Endothelial cell of umbilical vein (primary cell): ENCODE measurements around the gene CFD. TPM values are rescaled to one million over a fixed set of nuclear protein-coding genes. Genes with fewer than 3 reads are reported as not detected.

Source experiments
- BruUV-seq: library from RNA; stranded (reverse); fragments of 400-500 nt; replicated peaks from 2 replicates; lab custom pipeline; 2021; lab: Mats Ljungman, UMichigan
- CTCF ChIA-PET: fragments of 300-600, 350-600 bp; sonication (Branson Sonifier 250); formaldehyde crosslinking; loops from one replicate; lab custom pipeline; 2021; ENCODE audit warnings: antibody characterized with exemption, inconsistent platforms; lab: Charles Lee
- POLR2A ChIA-PET: fragments of 300-600, 350-600 bp; sonication (Branson Sonifier 250); formaldehyde crosslinking; loops from one replicate; lab custom pipeline; 2021; ENCODE audit warnings: antibody characterized with exemption, inconsistent platforms; lab: Charles Lee
- DNase-seq: peaks from one replicate; pipeline ENCODE4 v3.0.0-alpha.2; 2011; ENCODE audit warnings: low read depth, low spot score
- FAIRE-seq: peaks from 2 replicates; lab custom pipeline; 2011; peaks lifted over from hg19 to GRCh38; lab: Jason Lieb, UNC
- H2AFZ ChIP-seq: 2 replicates; pipeline ENCODE4 v1.6.0; 2012; ENCODE audit warnings: low read depth, low read length, control low read depth, inconsistent platforms
- H3K27ac ChIP-seq: 2 replicates; pipeline ENCODE4 v1.5.1; 2011; ENCODE audit warnings: low read depth, mild to moderate bottlenecking, control low read depth, low read length, moderate library complexity; ENCODE audit not compliant: insufficient read depth
- H3K27me3 ChIP-seq, 2 experiments: 2 replicates each; pipeline versions ENCODE4 v1.6.0 to v1.6.1; 2011; ENCODE audit warnings: low read length in 2 of 2, mixed read lengths in 1 of 2; ENCODE audit not compliant: control insufficient read depth in 2 of 2, insufficient read depth in 2 of 2
- H3K36me3 ChIP-seq, 2 experiments: 2 replicates in 1 of 2; 3 replicates in 1 of 2; pipeline ENCODE4 v1.5.1; 2011; ENCODE audit warnings: low read length in 2 of 2, mild to moderate bottlenecking in 1 of 2, moderate library complexity in 1 of 2; ENCODE audit not compliant: control insufficient read depth in 2 of 2, insufficient read depth in 2 of 2; ENCODE audit errors: extremely low read depth in 1 of 2
- H3K4me1 ChIP-seq: 3 replicates; pipeline ENCODE4 v1.5.1; 2011; ENCODE audit warnings: mild to moderate bottlenecking, low read length; ENCODE audit not compliant: control insufficient read depth, insufficient read depth; ENCODE audit errors: extremely low read depth
- H3K4me2 ChIP-seq: 2 replicates; pipeline ENCODE4 v1.6.1; 2011; ENCODE audit warnings: low read length, control low read depth, mixed read lengths; ENCODE audit not compliant: insufficient read depth
- H3K4me3 ChIP-seq, 3 experiments: fragments of 200-600 bp in 1 of 3; sonication (generic), shearing (Covaris generic) in 1 of 3; replicated peaks in 1 of 3; 2 replicates each; pipeline ENCODE4 v1.5.1; 2011 to 2016; ENCODE audit warnings: control low read depth in 3 of 3, low read length in 3 of 3, mild to moderate bottlenecking in 2 of 3, inconsistent platforms in 1 of 3, low read depth in 1 of 3, moderate library complexity in 1 of 3; ENCODE audit not compliant: insufficient read depth in 1 of 3
- H3K79me2 ChIP-seq: 2 replicates; pipeline ENCODE4 v1.6.0; 2012; ENCODE audit warnings: low read length, inconsistent platforms; ENCODE audit not compliant: control insufficient read depth, insufficient read depth
- H3K9ac ChIP-seq: replicated peaks from 2 replicates; pipeline ENCODE3; 2011; ENCODE audit warnings: low read length, control low read depth; ENCODE audit not compliant: insufficient read depth; ENCODE audit errors: extremely low read depth
- H3K9me1 ChIP-seq: replicated peaks from 3 replicates; pipeline ENCODE4 v1.6.0; 2011; ENCODE audit warnings: mild to moderate bottlenecking, low read length; ENCODE audit not compliant: control insufficient read depth, insufficient read depth; ENCODE audit errors: extremely low read depth
- H3K9me3 ChIP-seq: replicated peaks from 2 replicates; pipeline ENCODE4 v1.5.1; 2012; ENCODE audit warnings: low read length, inconsistent platforms; ENCODE audit not compliant: control insufficient read depth, insufficient read depth
- H4K20me1 ChIP-seq: replicated peaks from 2 replicates; pipeline ENCODE3; 2011; ENCODE audit warnings: mild to moderate bottlenecking, low read length; ENCODE audit not compliant: control insufficient read depth, insufficient read depth; ENCODE audit errors: extremely low read depth
- EZH2 ChIP-seq: IDR thresholded peaks from 2 replicates; pipeline ENCODE4 v1.6.1; 2012; ENCODE audit warnings: borderline replicate concordance, low read depth, mild to moderate bottlenecking, moderate library complexity, low read length, inconsistent platforms; ENCODE audit not compliant: severe bottlenecking
- FOS ChIP-seq: IDR thresholded peaks from 2 replicates; pipeline ENCODE4 v1.6.1; 2011; ENCODE audit warnings: mild to moderate bottlenecking, low read length, moderate library complexity, borderline replicate concordance; ENCODE audit not compliant: insufficient read depth
- GATA2 ChIP-seq: IDR thresholded peaks from 2 replicates; pipeline ENCODE4 v1.7.0; 2011; ENCODE audit warnings: low read depth, mild to moderate bottlenecking, moderate library complexity, mixed read lengths, low read length; ENCODE audit not compliant: insufficient read length, insufficient read depth
- JUN ChIP-seq: IDR thresholded peaks from 2 replicates; pipeline ENCODE4 v1.6.1; 2011; ENCODE audit warnings: borderline replicate concordance, low read depth; ENCODE audit not compliant: insufficient read length, insufficient read depth
- MYC ChIP-seq: IDR thresholded peaks from one replicate; pipeline ENCODE4 v1.6.1; 2011; ENCODE audit warnings: mild to moderate bottlenecking, low read depth, low read length
- POLR2A ChIP-seq: IDR thresholded peaks from 2 replicates; pipeline ENCODE4 v1.6.1; 2012; ENCODE audit warnings: low read depth, mild to moderate bottlenecking, control low read depth, low read length
- POLR2AphosphoS5 ChIP-seq: IDR thresholded peaks from 2 replicates; pipeline ENCODE4 v1.6.1; 2012; ENCODE audit warnings: low read depth, mild to moderate bottlenecking, control low read depth, low read length, moderate library complexity; ENCODE audit not compliant: insufficient read depth
- dilution Hi-C: fragments of 300-500 bp; cut with MboI; formaldehyde crosslinking; loops from one replicate; pipeline ENCODE4 v1.15.0; 2019; ENCODE audit warnings: low sequenced_read_pairs; ENCODE audit not compliant: extremely low pct_ligation_motif_present
- intact Hi-C: fragments of 100-400 bp; cut with micrococcal nuclease; formaldehyde crosslinking; loops from one replicate; pipeline ENCODE4 v1.10.0; 2022
- polyA plus RNA-seq, 4 experiments: library from polyadenylated mRNA; depleted of rRNA in 3 of 4; stranded (reverse) in 3 of 4; unstranded in 1 of 4; fragments of >200 nt; gene quantifications; 2 replicates each; pipeline versions ENCODE4 v1.2.1 to v1.2.3, GENCODE V29; 2011 to 2012; ENCODE audit warnings: missing spikeins in 1 of 4
- total RNA-seq: library from RNA; stranded (reverse); gene quantifications from 2 replicates; pipeline ENCODE4 v1.2.3, GENCODE V29; 2021
- TF ChIP-seq, protein P1 (sequence below), 2 donors: IDR thresholded peaks; 1 replicate in 1 of 2; 2 replicates in 1 of 2; pipeline ENCODE4 v1.5.1; 2011; ENCODE audit warnings: low read length in 2 of 2, mild to moderate bottlenecking in 2 of 2, moderate library complexity in 2 of 2, control low read depth in 1 of 2, inconsistent platforms in 1 of 2, low read depth in 1 of 2; ENCODE audit not compliant: insufficient read depth in 1 of 2; ENCODE audit errors: extremely low read depth in 1 of 2
- TF ChIP-seq, protein P2 (sequence below): IDR thresholded peaks from 2 replicates; pipeline ENCODE4 v1.6.1; 2011; ENCODE audit not compliant: insufficient read depth, insufficient read length

Gene CFD
- total and polyA plus RNA-seq, 2 donors (not counting 3 experiments of a cell fraction or from before 2014, with no cell fraction given), result 0.25 to 0.40 TPM

DNA sequence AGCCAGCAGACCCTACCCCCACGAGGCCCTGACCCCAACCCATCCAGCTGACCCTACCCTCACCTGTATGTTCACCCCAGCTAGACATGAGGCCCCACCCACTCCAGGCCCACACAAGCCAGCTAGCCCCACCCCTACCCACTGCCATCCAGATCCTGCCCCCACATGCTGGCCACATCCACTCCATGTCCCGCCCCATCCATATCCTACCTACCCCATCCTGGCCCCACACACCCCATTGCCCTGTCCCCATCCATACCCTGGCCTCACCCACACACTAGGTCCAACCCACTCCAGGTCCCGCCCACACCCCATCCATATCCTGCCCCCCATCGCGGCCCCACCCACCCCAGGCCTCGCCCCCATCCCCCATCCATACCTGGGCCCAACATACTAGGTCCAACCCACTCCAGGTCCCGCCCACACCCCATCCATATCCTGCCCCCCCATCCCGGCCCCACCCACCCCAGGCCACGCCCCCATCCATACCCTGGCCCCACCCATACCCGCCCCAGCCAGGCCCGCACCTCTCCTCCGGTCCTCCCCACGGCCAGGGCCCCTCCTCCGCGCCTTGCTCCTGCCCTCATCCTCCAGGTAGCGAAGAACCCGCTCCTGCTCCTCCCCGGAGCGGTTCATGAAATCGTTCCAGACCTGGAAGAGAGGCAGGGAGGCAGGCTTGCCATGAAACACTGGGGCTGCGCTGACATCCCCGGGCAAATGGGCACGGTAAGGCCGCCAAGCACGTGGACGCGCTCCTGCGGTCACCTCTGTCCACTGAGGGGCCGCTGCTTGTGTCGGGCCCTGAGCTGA, 41.0 kb downstream of the CFD start:
- POLR2A ChIA-PET, result no interaction called here

More for the DNA sequence above, 41.0 kb downstream of the CFD start:
- CTCF ChIA-PET, result interaction anchor here (0.5 kb wide), 1 partner anchor 155 kb away, joined by 3 read pairs; no protein-coding TSS in a partner anchor
- no peaks in the 10 kb centered on the region for H4K20me1 ChIP-seq
- no peak overlapping the region for H3K9ac ChIP-seq
- H3K4me2 ChIP-seq, result no peak overlapping the region
- no peak overlapping the region for H3K4me3 ChIP-seq
- H3K27me3 ChIP-seq, result no peaks in the 10 kb centered on the region
- H3K27ac ChIP-seq, result no peak overlapping the region
- H3K9me1 ChIP-seq, result no peaks in the 10 kb centered on the region
- H3K36me3 ChIP-seq, result peaks cover 0 to 11% of the 10 kb centered on the region in 2 experiments
- intact Hi-C loops, result no loop called here
- FAIRE-seq (no peak), DNase-seq (no peak)
- dilution Hi-C loops, result no loop called here
- H3K4me1 ChIP-seq, result no peaks in the 10 kb centered on the region
- no peaks in the 10 kb centered on the region for H3K9me3 ChIP-seq
- no peak for TF ChIP-seq JUN
- no peak for TF ChIP-seq POLR2A
- TF ChIP-seq, protein P1, sequence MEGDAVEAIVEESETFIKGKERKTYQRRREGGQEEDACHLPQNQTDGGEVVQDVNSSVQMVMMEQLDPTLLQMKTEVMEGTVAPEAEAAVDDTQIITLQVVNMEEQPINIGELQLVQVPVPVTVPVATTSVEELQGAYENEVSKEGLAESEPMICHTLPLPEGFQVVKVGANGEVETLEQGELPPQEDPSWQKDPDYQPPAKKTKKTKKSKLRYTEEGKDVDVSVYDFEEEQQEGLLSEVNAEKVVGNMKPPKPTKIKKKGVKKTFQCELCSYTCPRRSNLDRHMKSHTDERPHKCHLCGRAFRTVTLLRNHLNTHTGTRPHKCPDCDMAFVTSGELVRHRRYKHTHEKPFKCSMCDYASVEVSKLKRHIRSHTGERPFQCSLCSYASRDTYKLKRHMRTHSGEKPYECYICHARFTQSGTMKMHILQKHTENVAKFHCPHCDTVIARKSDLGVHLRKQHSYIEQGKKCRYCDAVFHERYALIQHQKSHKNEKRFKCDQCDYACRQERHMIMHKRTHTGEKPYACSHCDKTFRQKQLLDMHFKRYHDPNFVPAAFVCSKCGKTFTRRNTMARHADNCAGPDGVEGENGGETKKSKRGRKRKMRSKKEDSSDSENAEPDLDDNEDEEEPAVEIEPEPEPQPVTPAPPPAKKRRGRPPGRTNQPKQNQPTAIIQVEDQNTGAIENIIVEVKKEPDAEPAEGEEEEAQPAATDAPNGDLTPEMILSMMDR (IDR thresholded peaks at IDR 0.05; ENCODE audit: extremely low read depth in 1 of 2, insufficient read depth in 1 of 2, low read depth in 1 of 2, low read length in 2 of 2), result no peak
- no peak for TF ChIP-seq FOS
- no peak for TF ChIP-seq POLR2AphosphoS5
- TF ChIP-seq MYC, result no peak
- TF ChIP-seq GATA2, result no peak
- TF ChIP-seq, protein P2, sequence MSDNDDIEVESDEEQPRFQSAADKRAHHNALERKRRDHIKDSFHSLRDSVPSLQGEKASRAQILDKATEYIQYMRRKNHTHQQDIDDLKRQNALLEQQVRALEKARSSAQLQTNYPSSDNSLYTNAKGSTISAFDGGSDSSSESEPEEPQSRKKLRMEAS, result no peak
- TF ChIP-seq EZH2, result no peak
- H2AFZ ChIP-seq, result no peak overlapping the region
- no TSS peak for BruUV-seq
- no peaks in the 10 kb centered on the region for H3K79me2 ChIP-seq
